Panc1 (cell line): ENCODE results near the gene GEMIN7. TPM values are rescaled to one million over a fixed set of nuclear protein-coding genes. Genes with fewer than 3 reads are reported as not detected.

ENCODE experiments used
- ATAC-seq: fragments of 200-7000 bp; cut with Tn5 transposase; 2 replicates; pipeline ENCODE4 v1.9.1; 2020; ENCODE audit warnings: mild to moderate bottlenecking, moderate library complexity
- BruUV-seq: library from RNA; stranded (reverse); fragments of 400-500 nt; replicated peaks from 2 replicates; lab custom pipeline; 2021; lab: Mats Ljungman, UMichigan
- CTCF ChIA-PET: fragments of 300-600 bp; sonication (Branson Sonifier 250); formaldehyde crosslinking; loops from one replicate; lab custom pipeline; 2022; ENCODE audit warnings: antibody characterized with exemption; lab: Charles Lee
- POLR2A ChIA-PET: fragments of 300-600 bp; sonication (Branson Sonifier 250); formaldehyde crosslinking; loops from one replicate; lab custom pipeline; 2022; ENCODE audit warnings: antibody characterized with exemption; lab: Charles Lee
- DNase-seq: peaks from one replicate; pipeline ENCODE4 v3.0.0-alpha.2; 2010; ENCODE audit warnings: low read depth, low spot score
- H3K27ac ChIP-seq: 2 replicates; pipeline ENCODE4 v1.5.1; 2011; ENCODE audit warnings: mild to moderate bottlenecking, low read length, inconsistent platforms
- H3K27me3 ChIP-seq: fragments of 200-500 bp; sonication (Bioruptor generic); 2 replicates; pipeline ENCODE4 v1.6.0; 2014; ENCODE audit warnings: low read length, inconsistent platforms; ENCODE audit not compliant: control insufficient read depth, insufficient read depth
- H3K36me3 ChIP-seq: fragments of 200-500 bp; sonication (Bioruptor generic); 2 replicates; pipeline ENCODE4 v1.5.1; 2014; ENCODE audit warnings: inconsistent platforms, mild to moderate bottlenecking, low read length, moderate library complexity; ENCODE audit not compliant: control insufficient read depth, insufficient read depth
- H3K4me1 ChIP-seq: 2 replicates; pipeline ENCODE4 v1.5.1; 2011; ENCODE audit warnings: inconsistent platforms, mild to moderate bottlenecking, low read length, moderate library complexity; ENCODE audit not compliant: control insufficient read depth, insufficient read depth
- H3K4me3 ChIP-seq, 2 experiments: 2 replicates each; pipeline ENCODE4 v1.5.1; 2011 to 2012; ENCODE audit warnings: low read depth in 2 of 2, low read length in 2 of 2, mild to moderate bottlenecking in 2 of 2, inconsistent platforms in 1 of 2, moderate library complexity in 1 of 2
- H3K9me3 ChIP-seq: fragments of 200-500 bp; sonication (Bioruptor generic); 2 replicates; pipeline ENCODE4 v1.5.1; 2014; ENCODE audit warnings: low read depth, mild to moderate bottlenecking, inconsistent platforms, low read length, moderate library complexity; ENCODE audit not compliant: control insufficient read depth, insufficient read depth
- CTCF ChIP-seq: fragments of 450-650 bp; IDR thresholded peaks from 2 replicates; pipeline ENCODE4 v1.5.1; 2017; ENCODE audit warnings: mild to moderate bottlenecking
- POLR2AphosphoS5 ChIP-seq: IDR thresholded peaks from 2 replicates; pipeline ENCODE4 v1.6.1; 2012; ENCODE audit warnings: mild to moderate bottlenecking, low read depth, low read length, moderate library complexity
- REST ChIP-seq, 2 experiments: IDR thresholded peaks; 2 replicates each; pipeline ENCODE4 v1.6.1; 2011 to 2012; ENCODE audit warnings: low read depth in 2 of 2, control low read depth in 1 of 2, low read length in 1 of 2, mild to moderate bottlenecking in 1 of 2, moderate library complexity in 1 of 2; ENCODE audit not compliant: insufficient read depth in 1 of 2
- SIN3A ChIP-seq: IDR thresholded peaks from 2 replicates; pipeline ENCODE4 v1.6.1; 2012; ENCODE audit warnings: low read depth, mild to moderate bottlenecking, low read length, moderate library complexity, borderline replicate concordance; ENCODE audit not compliant: insufficient read depth
- TCF7L2 ChIP-seq: IDR thresholded peaks from 2 replicates; pipeline ENCODE4 v1.6.1; 2011; ENCODE audit warnings: mild to moderate bottlenecking, low read depth, low read length, inconsistent platforms
- in situ Hi-C: cut with HindIII; loops from 2 replicates; pipeline ENCODE4 v1.10.0; 2016; ENCODE audit warnings: low sequenced_read_pairs, low pct_unique_long_range_greater_than_20kb
- intact Hi-C: fragments of 100-400 bp; cut with micrococcal nuclease; formaldehyde crosslinking; loops from one replicate; pipeline ENCODE4 v1.10.0; 2022; ENCODE audit not compliant: unreplicated experiment
- total RNA-seq: library from RNA; stranded (reverse); gene quantifications from one replicate; pipeline ENCODE4 v1.2.1, GENCODE V29; 2021; ENCODE audit not compliant: unreplicated experiment

GEMIN7 gene
- total RNA-seq, 1 experiment from 2014 or later, result 29.5 TPM

GRCh38 chr19:45032421-45032820, 46.6 kb upstream of the GEMIN7 start:
- H3K4me1 ChIP-seq, result no peaks in the 10 kb centered on the region
- CTCF ChIA-PET, result no interaction called here
- no peak for ATAC-seq

GRCh38 chr19:45035755-45036154, 43.3 kb upstream of the GEMIN7 start:
- TF ChIP-seq REST (IDR thresholded peaks at IDR 0.05; ENCODE audit: insufficient read depth in 1 of 2, low read depth in 2 of 2, low read length in 1 of 2), result no peak
- no peak for TF ChIP-seq TCF7L2
- TF ChIP-seq CTCF, result no peak
- TF ChIP-seq SIN3A, result no peak
- no peak for TF ChIP-seq POLR2AphosphoS5
- intact Hi-C loops (no loop called here), in situ Hi-C loops (no loop called here)
- BruUV-seq, result no TSS peak
- ChIA-PET POLR2A (interaction anchor here (0.6 kb wide), 1 partner anchor 1725 kb away, joined by 3 read pairs; no protein-coding TSS in a partner anchor), CTCF (no interaction called here)
- no peak overlapping the region for H3K27ac ChIP-seq
- H3K4me1 ChIP-seq, result peaks cover 6% of the 10 kb centered on the region; the same call in 1 of the 2 replicates
- no peak overlapping the region for H3K4me3 ChIP-seq
- ATAC-seq, result no peak
- DNase-seq, result no peak
- H3K9me3 ChIP-seq, result no peaks in the 10 kb centered on the region
- H3K36me3 ChIP-seq, result no peaks in the 10 kb centered on the region
- H3K27me3 ChIP-seq, result no peaks in the 10 kb centered on the region

More at GRCh38 chr19:45032421-45032820, 46.6 kb upstream of the GEMIN7 start:
- H3K27ac ChIP-seq, result no peak overlapping the region
- DNase-seq, result no peak
- POLR2A ChIA-PET, result no interaction called here
- no peaks in the 10 kb centered on the region for H3K9me3 ChIP-seq
- in situ Hi-C loops, result no loop called here
- no peak overlapping the region for H3K4me3 ChIP-seq
- no peaks in the 10 kb centered on the region for H3K27me3 ChIP-seq
- BruUV-seq, result no TSS peak
- intact Hi-C loops, result no loop called here
- TF ChIP-seq CTCF, result no peak
- TF ChIP-seq REST (IDR thresholded peaks at IDR 0.05; ENCODE audit: insufficient read depth in 1 of 2, low read depth in 2 of 2, low read length in 1 of 2), result no peak
- TF ChIP-seq POLR2AphosphoS5, result no peak
- H3K36me3 ChIP-seq, result no peaks in the 10 kb centered on the region
